ENCODE measurements around the gene TRPM8. TPM values are rescaled to one million over a fixed set of nuclear protein-coding genes. Genes with fewer than 3 reads are reported as not detected.
A peak's percentile ranks its signal among the peaks of the same experiment; 100 is the strongest.

The TRPM8 gene
- total RNA-seq, 1 experiment from 2014 or later, result 19.9 TPM

- DNase-seq (ENCODE audit: low read depth), result peak; percentile 100
Measured at GRCh38 chr2:233974530-233975071, 57.4 kb downstream of the TRPM8 start.

GRCh38 chr2:233976087-233976486 is 58.9 kb downstream of the TRPM8 start:
- no peak for DNase-seq (ENCODE audit: low read depth)

GRCh38 chr2:233976690-233977294 is 59.6 kb downstream of the TRPM8 start:
- peak; percentile 85 for DNase-seq (ENCODE audit: low read depth)

GRCh38 chr2:233977296-233977837 is 60.2 kb downstream of the TRPM8 start:
- no peak for DNase-seq (ENCODE audit: low read depth)

GRCh38 chr2:233979748-233980147 is 62.6 kb downstream of the TRPM8 start:
- peak; percentile 65 for DNase-seq (ENCODE audit: low read depth)

GRCh38 chr2:233980955-233981561 is 63.9 kb downstream of the TRPM8 start:
- DNase-seq (ENCODE audit: low read depth), result no peak

GRCh38 chr2:233981574-233982420 is 64.6 kb downstream of the TRPM8 start:
- DNase-seq (ENCODE audit: low read depth), result peak; percentile 38

GRCh38 chr2:233982421-233983121 is 65.4 kb downstream of the TRPM8 start:
- peak; percentile 96 for DNase-seq (ENCODE audit: low read depth)

- DNase-seq (ENCODE audit: low read depth), result no peak
Measured at GRCh38 chr2:233983445-233983844, 66.3 kb downstream of the TRPM8 start.

- DNase-seq (ENCODE audit: low read depth), result no peak
Measured at GRCh38 chr2:233988581-233988980, 71.4 kb downstream of the TRPM8 start.

GRCh38 chr2:233989221-233989858 is 72.2 kb downstream of the TRPM8 start:
- DNase-seq (ENCODE audit: low read depth), result no peak

- no peak for DNase-seq (ENCODE audit: low read depth)
Measured at GRCh38 chr2:233990261-233990798, 73.2 kb downstream of the TRPM8 start.

GRCh38 chr2:233991196-233991595 is 74.0 kb downstream of the TRPM8 start:
- no peak for DNase-seq (ENCODE audit: low read depth)

- no peak for DNase-seq (ENCODE audit: low read depth)
Measured at GRCh38 chr2:233992513-233993217, 75.5 kb downstream of the TRPM8 start.

- DNase-seq (ENCODE audit: low read depth), result no peak
Measured at GRCh38 chr2:233993461-233993860, 76.3 kb downstream of the TRPM8 start.

- DNase-seq (ENCODE audit: low read depth), result no peak
Measured at GRCh38 chr2:233994151-233994550, 77.0 kb downstream of the TRPM8 start.

GRCh38 chr2:233996000-233996399 is 78.8 kb downstream of the TRPM8 start:
- peak; percentile 15 for DNase-seq (ENCODE audit: low read depth)

- DNase-seq (ENCODE audit: low read depth), result no peak
Measured at GRCh38 chr2:233996461-233996860, 79.3 kb downstream of the TRPM8 start.

- peak; percentile 56 for DNase-seq (ENCODE audit: low read depth)
Measured at GRCh38 chr2:233997707-233998106, 80.5 kb downstream of the TRPM8 start.

GRCh38 chr2:233999182-233999581 is 82.0 kb downstream of the TRPM8 start:
- DNase-seq (ENCODE audit: low read depth), result no peak

Data from RPMI7951 (cell line).